Lower leg skin (tissue), 3 donors: ENCODE data around the gene LDLR.

Source experiments
- POLR2A ChIP-seq, 2 donors: fragments of 450-650 bp; IDR thresholded peaks; one replicate each; pipeline ENCODE4 v1.6.1; 2016 to 2017; ENCODE audit warnings: antibody characterized with exemption in 2 of 2, mild to moderate bottlenecking in 1 of 2, moderate library complexity in 1 of 2
- TF ChIP-seq, protein P1 (sequence below), 3 donors: fragments of 450-650 bp; IDR thresholded peaks; one replicate each; pipeline ENCODE4 v1.5.1; 2016; ENCODE audit warnings: antibody characterized with exemption in 3 of 3, mild to moderate bottlenecking in 3 of 3, moderate library complexity in 2 of 3

- TF ChIP-seq, protein P1, sequence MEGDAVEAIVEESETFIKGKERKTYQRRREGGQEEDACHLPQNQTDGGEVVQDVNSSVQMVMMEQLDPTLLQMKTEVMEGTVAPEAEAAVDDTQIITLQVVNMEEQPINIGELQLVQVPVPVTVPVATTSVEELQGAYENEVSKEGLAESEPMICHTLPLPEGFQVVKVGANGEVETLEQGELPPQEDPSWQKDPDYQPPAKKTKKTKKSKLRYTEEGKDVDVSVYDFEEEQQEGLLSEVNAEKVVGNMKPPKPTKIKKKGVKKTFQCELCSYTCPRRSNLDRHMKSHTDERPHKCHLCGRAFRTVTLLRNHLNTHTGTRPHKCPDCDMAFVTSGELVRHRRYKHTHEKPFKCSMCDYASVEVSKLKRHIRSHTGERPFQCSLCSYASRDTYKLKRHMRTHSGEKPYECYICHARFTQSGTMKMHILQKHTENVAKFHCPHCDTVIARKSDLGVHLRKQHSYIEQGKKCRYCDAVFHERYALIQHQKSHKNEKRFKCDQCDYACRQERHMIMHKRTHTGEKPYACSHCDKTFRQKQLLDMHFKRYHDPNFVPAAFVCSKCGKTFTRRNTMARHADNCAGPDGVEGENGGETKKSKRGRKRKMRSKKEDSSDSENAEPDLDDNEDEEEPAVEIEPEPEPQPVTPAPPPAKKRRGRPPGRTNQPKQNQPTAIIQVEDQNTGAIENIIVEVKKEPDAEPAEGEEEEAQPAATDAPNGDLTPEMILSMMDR (IDR thresholded peaks at IDR 0.05): no peak
- TF ChIP-seq POLR2A (IDR thresholded peaks at IDR 0.05): no peak
These were observed 2.9 kb downstream of the LDLR start for GRCh38 chr19:11092181-11092538.
